GM10266 (cell line): ENCODE data around the gene SLC51B.
"Not testable (repeated sequence)": the region's sequence is repeated elsewhere in the genome, so short reads cannot be mapped to it uniquely, and the experiment has no call there.

Experiments
- DNase-seq: peaks from one replicate; pipeline ENCODE4 v3.0.0; 2012; ENCODE audit errors: extremely low spot score
- CTCF ChIP-seq: IDR thresholded peaks from 2 replicates; pipeline ENCODE4 v1.5.1; 2012; ENCODE audit warnings: mild to moderate bottlenecking, low read depth; ENCODE audit not compliant: control insufficient read depth, insufficient read depth; ENCODE audit errors: missing control alignments

The SLC51B gene

GRCh38 chr15:65044724-65045481 lies at the start of gene SLC51B:
TSS of gene SLC51B (plus strand) at chr15:65045387. CDS start at chr15:65050005, 4,618 bp downstream.
- no peak for DNase-seq
- TF ChIP-seq CTCF, result no peak

GRCh38 chr15:64997066-64997465 lies 48.1 kb upstream of the SLC51B start:
- DNase-seq, result no peak
- TF ChIP-seq CTCF, result no peak

- no peak for DNase-seq
- no peak for TF ChIP-seq CTCF
Observed at GRCh38 chr15:64997745-64998375, 47.3 kb upstream of the SLC51B start.

DNA sequence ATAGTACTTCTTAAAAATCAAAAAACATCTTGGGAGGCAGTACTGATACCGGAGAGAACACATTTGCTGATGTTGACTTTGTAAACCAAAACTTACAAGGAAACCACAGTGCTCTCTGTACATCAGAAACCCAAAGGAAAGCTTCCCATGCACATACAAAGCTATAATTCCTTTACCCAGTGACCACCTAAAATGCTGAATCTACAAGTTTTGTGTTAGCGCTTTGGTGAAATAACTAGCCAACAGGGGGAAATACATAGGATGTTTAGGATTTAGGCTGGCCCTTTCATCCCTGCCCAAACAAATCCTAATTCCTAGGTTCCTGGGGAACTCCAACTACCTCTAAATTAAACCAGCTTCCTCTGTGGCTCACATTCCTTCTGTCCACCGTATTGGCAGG lies 40.2 kb upstream of the SLC51B start:
- TF ChIP-seq CTCF, result no peak
- no peak for DNase-seq

DNA sequence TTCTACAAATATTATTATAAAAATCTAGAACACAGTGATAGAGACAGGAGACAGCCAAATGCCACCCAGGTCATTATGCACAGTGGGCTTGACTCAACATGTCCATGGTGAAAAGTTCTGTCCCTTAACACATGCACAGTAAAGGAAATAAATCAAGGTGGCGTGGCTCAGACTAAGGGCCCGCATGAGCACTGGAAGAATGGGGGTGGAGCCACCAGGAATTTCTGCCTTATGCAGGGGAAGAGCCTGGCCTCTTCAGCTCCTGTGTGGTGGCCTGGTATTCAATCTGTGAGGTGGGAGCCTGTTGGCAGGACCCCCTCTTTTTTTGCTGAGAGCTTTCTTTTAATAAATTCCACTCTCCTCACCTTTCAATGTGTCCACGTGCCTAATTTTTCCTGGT lies 38.3 kb upstream of the SLC51B start:
- TF ChIP-seq CTCF, result no peak
- no peak for DNase-seq

DNA sequence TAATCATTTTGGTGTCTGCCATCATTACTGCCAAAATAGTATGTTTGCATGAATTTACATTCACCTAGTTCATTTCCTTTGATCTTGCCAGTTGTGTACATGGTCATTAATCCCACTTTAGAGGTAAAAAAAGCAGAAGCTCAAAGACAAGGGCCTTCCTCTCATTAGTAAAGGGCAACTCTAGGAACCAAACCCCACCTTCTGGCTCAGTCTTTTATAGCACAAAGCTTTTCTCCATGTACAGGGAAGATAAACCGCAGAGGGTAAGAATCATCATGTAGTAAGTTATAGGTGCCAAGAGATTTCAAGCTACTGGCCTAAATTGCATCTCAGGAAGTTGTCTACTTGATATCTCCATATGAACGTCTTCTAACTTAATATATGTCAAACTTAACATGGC lies 36.2 kb upstream of the SLC51B start:
- peak; percentile 34 for TF ChIP-seq CTCF
- DNase-seq, result no peak

- DNase-seq, result not testable (repeated sequence)
Observed at GRCh38 chr15:65011198-65011597, 34.0 kb upstream of the SLC51B start.
